HepG2 (cell line): ENCODE results near the gene FCGBP. TPM values are rescaled to one million over a fixed set of nuclear protein-coding genes. Genes with fewer than 3 reads are reported as not detected.

Experiments used
- ATAC-seq: fragments of 200-7000 bp; cut with Tn5 transposase; 3 replicates; pipeline ENCODE4 v1.9.1; 2020; ENCODE audit warnings: mild to moderate bottlenecking, moderate library complexity
- BruUV-seq: library from RNA; stranded (reverse); fragments of 400-500 nt; replicated peaks from 2 replicates; lab custom pipeline; 2021; lab: Mats Ljungman, UMichigan
- CTCF ChIA-PET: fragments of 300-600 bp; formaldehyde crosslinking; extraction: SDS; loops from one replicate; lab custom pipeline; 2021; ENCODE audit warnings: low total read pairs, inconsistent platforms, low intra/inter-chr PET ratio; lab: Yijun Ruan, JAX
- POLR2A ChIA-PET: fragments of 350-600 bp; sonication (Branson Sonifier 250); formaldehyde crosslinking; loops from one replicate; lab custom pipeline; 2020; ENCODE audit warnings: antibody characterized with exemption, inconsistent platforms; lab: Yijun Ruan, JAX
- DNase-seq: peaks from one replicate; pipeline ENCODE4 v3.0.0-alpha.2; 2015; ENCODE audit warnings: low spot score
- FAIRE-seq: peaks from 3 replicates; lab custom pipeline; 2011; peaks lifted over from hg19 to GRCh38; lab: Jason Lieb, UNC
- H2AFZ ChIP-seq: one replicate; pipeline ENCODE4 v1.6.1; 2011; ENCODE audit warnings: low read length, inconsistent platforms
- H3K27ac ChIP-seq: fragments of 300-600 bp; 3 replicates; pipeline ENCODE4 v1.8.0; 2011; ENCODE audit warnings: mixed run types, mild to moderate bottlenecking, mixed read lengths, low read length, inconsistent platforms; ENCODE audit not compliant: insufficient read depth; ENCODE audit errors: extremely low read length
- H3K27me3 ChIP-seq, 2 experiments: fragments of 200-600 bp in 1 of 2; 2 replicates in 1 of 2; 3 replicates in 1 of 2; pipeline versions ENCODE4 v1.6.0 to v1.8.0; 2011; ENCODE audit warnings: low read length in 2 of 2, mild to moderate bottlenecking in 2 of 2, moderate library complexity in 2 of 2, inconsistent platforms in 1 of 2; ENCODE audit not compliant: insufficient read depth in 2 of 2, control insufficient read depth in 1 of 2
- H3K36me3 ChIP-seq, 2 experiments: fragments of 200-600 bp in 1 of 2; replicated peaks in 1 of 2; 2 replicates in 1 of 2; 3 replicates in 1 of 2; pipeline versions ENCODE4 v1.5.1 to v1.8.0; 2011; ENCODE audit warnings: low read length in 2 of 2, inconsistent platforms in 1 of 2; ENCODE audit not compliant: insufficient read depth in 2 of 2, control insufficient read depth in 1 of 2
- H3K4me1 ChIP-seq: 2 replicates; pipeline ENCODE4 v1.5.1; 2012; ENCODE audit warnings: low read length, inconsistent platforms; ENCODE audit not compliant: insufficient read depth
- H3K4me2 ChIP-seq: 2 replicates; pipeline ENCODE4 v1.6.0; 2011; ENCODE audit warnings: low read depth, low read length, inconsistent platforms
- H3K4me3 ChIP-seq, 3 experiments: fragments of 200-600 bp in 1 of 3; sonication (generic), shearing (Covaris generic) in 1 of 3; replicated peaks in 1 of 3; 2 replicates each; pipeline ENCODE4 v1.5.1; 2011 to 2016; ENCODE audit warnings: low read length in 3 of 3, inconsistent platforms in 2 of 3, low read depth in 2 of 3, mild to moderate bottlenecking in 2 of 3, control low read depth in 1 of 3, mixed read lengths in 1 of 3; ENCODE audit not compliant: insufficient read depth in 1 of 3
- H3K79me2 ChIP-seq: one replicate; pipeline ENCODE4 v1.6.1; 2011; ENCODE audit warnings: low read length, inconsistent platforms; ENCODE audit not compliant: insufficient read depth
- H3K9ac ChIP-seq: 2 replicates; pipeline ENCODE4 v1.6.0; 2011; ENCODE audit warnings: mild to moderate bottlenecking, low read depth, low read length, inconsistent platforms; ENCODE audit not compliant: insufficient read depth
- H3K9me3 ChIP-seq: 2 replicates; pipeline ENCODE4 v1.5.1; 2012; ENCODE audit warnings: mild to moderate bottlenecking, low read length
- H4K20me1 ChIP-seq: 2 replicates; pipeline ENCODE4 v1.6.0; 2011; ENCODE audit warnings: inconsistent platforms, mild to moderate bottlenecking, low read length, moderate library complexity; ENCODE audit not compliant: insufficient read depth
- CCDC6 ChIP-seq: sonication (generic); formaldehyde crosslinking; IDR thresholded peaks from 2 replicates; pipeline ENCODE4 v1.8.1; 2022; ENCODE audit warnings: mild to moderate bottlenecking, missing genetic modification reagents, moderate library complexity
- EP300 ChIP-seq, 3 experiments: sonication (generic) in 1 of 3; formaldehyde crosslinking in 1 of 3; IDR thresholded peaks; 2 replicates each; pipeline versions ENCODE4 v1.5.1 to v1.6.1; 2011 to 2020; ENCODE audit warnings: low read depth in 2 of 3, low read length in 2 of 3, borderline replicate concordance in 1 of 3, improper control_type of control experiment in 1 of 3, mild to moderate bottlenecking in 1 of 3, missing genetic modification reagents in 1 of 3, moderate library complexity in 1 of 3
- KMT2B ChIP-seq: IDR thresholded peaks from 2 replicates; pipeline ENCODE4 v1.6.1; 2016; ENCODE audit warnings: missing genetic modification reagents, missing compliant biosample characterization
- NFYC ChIP-seq: IDR thresholded peaks from 2 replicates; pipeline ENCODE4 v1.6.1; 2016; ENCODE audit warnings: missing genetic modification reagents, missing compliant biosample characterization
- RBFOX2 ChIP-seq: fragments of 200-400 bp; formaldehyde crosslinking; IDR thresholded peaks from 2 replicates; pipeline ENCODE4 v1.6.1; 2017; ENCODE audit warnings: low read depth, mild to moderate bottlenecking, low read length
- SMARCC2 ChIP-seq: fragments of 450-650 bp; IDR thresholded peaks from 2 replicates; pipeline ENCODE4 v1.6.1; 2017; ENCODE audit warnings: antibody characterized with exemption, mild to moderate bottlenecking
- TBX2 ChIP-seq: sonication (generic); formaldehyde crosslinking; IDR thresholded peaks from 2 replicates; pipeline ENCODE4 v1.5.0; 2020; ENCODE audit warnings: missing genetic modification reagents, mild to moderate bottlenecking, borderline replicate concordance
- ZNF33B ChIP-seq: sonication (generic); formaldehyde crosslinking; IDR thresholded peaks from 2 replicates; pipeline ENCODE4 v1.5.1; 2020; ENCODE audit warnings: mild to moderate bottlenecking, missing genetic modification reagents
- ZNF430 ChIP-seq: sonication (generic); formaldehyde crosslinking; IDR thresholded peaks from 2 replicates; pipeline ENCODE4 v1.9.0; 2021; ENCODE audit warnings: mild to moderate bottlenecking, missing genetic modification reagents
- ZNF891 ChIP-seq: sonication (generic); formaldehyde crosslinking; IDR thresholded peaks from 2 replicates; pipeline ENCODE4 v1.5.0; 2020; ENCODE audit warnings: mild to moderate bottlenecking, missing genetic modification reagents
- WGBS: methylation state at CpG from one replicate; pipeline ENCODE4 v1.1.6; 2017; ENCODE audit warnings: low lambda C conversion rate; 5-methylcytosine and 5-hydroxymethylcytosine counted together
- in situ Hi-C: cut with HindIII; loops from 2 replicates; pipeline ENCODE4 v1.10.0; 2017; ENCODE audit warnings: low pct_unique_long_range_greater_than_20kb; ENCODE audit not compliant: extremely low pct_ligation_motif_present
- intact Hi-C: fragments of 100-400 bp; cut with micrococcal nuclease; formaldehyde crosslinking; loops from one replicate; pipeline ENCODE4 v1.10.0; 2022; ENCODE audit not compliant: unreplicated experiment
- polyA plus RNA-seq, 8 experiments: library from polyadenylated mRNA; depleted of rRNA in 3 of 8; stranded (reverse) in 7 of 8; unstranded in 1 of 8; fragments of >200 nt; fragmentation: Illumina TruSeq in 4 of 8; extraction: Trizol in 4 of 8; gene quantifications; 2 replicates each; pipeline versions ENCODE4 v1.2.1 to v1.2.3, GENCODE V29; 2011 to 2016; ENCODE audit warnings: low read depth in 4 of 8, missing spikeins in 1 of 8, mixed read lengths in 1 of 8; ENCODE audit not compliant: insufficient read depth in 1 of 8
- total RNA-seq, 5 experiments: library from RNA; depleted of rRNA; stranded (reverse); fragments of >200 nt; fragmentation: Illumina TruSeq; extraction: Trizol; gene quantifications; 2 replicates each; pipeline ENCODE4 v1.2.3, GENCODE V29; 2016; ENCODE audit warnings: low read depth in 1 of 5
- TF ChIP-seq, protein P1 (sequence below): sonication (generic); formaldehyde crosslinking; IDR thresholded peaks from 2 replicates; pipeline ENCODE4 v1.4.0; 2020; ENCODE audit warnings: missing genetic modification reagents
- TF ChIP-seq, protein P2 (sequence below): sonication (generic); formaldehyde crosslinking; IDR thresholded peaks from 2 replicates; pipeline ENCODE4 v1.5.0; 2020; ENCODE audit warnings: missing genetic modification reagents
- TF ChIP-seq, protein P3 (sequence below): sonication (generic); formaldehyde crosslinking; IDR thresholded peaks from 2 replicates; pipeline ENCODE4 v1.5.0; 2020; ENCODE audit warnings: mild to moderate bottlenecking, missing genetic modification reagents, borderline replicate concordance

The FCGBP gene
- total and polyA plus RNA-seq, 2 of the 13 experiments (the other 11 are each of a cell fraction or from before 2014, with no cell fraction given) = 1.3 to 7.0 TPM

DNA sequence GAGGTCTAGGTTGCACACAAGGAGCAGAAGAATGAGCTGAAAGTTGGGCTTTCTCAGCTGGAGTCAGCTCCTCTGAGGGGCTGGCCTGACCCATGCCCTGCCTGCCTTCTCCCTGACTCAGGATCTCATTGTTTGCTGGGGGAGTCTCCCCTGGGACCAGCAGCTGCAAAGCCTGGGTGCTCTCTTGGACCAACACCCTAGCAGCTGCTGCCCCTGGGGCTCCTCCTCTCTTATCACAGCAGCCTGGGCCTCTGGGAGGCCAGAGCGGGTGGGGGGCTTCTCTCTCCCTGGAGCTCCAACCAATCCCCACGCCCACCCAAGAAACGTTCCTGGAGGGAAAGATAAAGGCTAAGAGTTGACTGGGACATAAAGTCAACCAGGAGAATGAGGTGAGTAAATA lies 1.6 kb upstream of the FCGBP start:
- Histone ChIP-seq H3K79me2 (no peaks in the 10 kb centered on the region), H3K9me3 (no peaks in the 10 kb centered on the region), H3K27ac (no peak overlapping the region), H3K36me3 (no peaks in the 10 kb centered on the region), H2AFZ (no peak overlapping the region), H3K4me1 (peaks cover 28% of the 10 kb centered on the region), H3K9ac (no peak overlapping the region), H3K4me3 (no peak overlapping the region), H4K20me1 (no peaks in the 10 kb centered on the region), H3K4me2 (0 out of 2 replicates have a peak overlapping the region, but pooled peaks have one; percentile 12), H3K27me3 (peaks cover 0 to 13% of the 10 kb centered on the region in 2 experiments; a peak in 1 of 5 replicates)
- POLR2A ChIA-PET = no interaction called here
- BruUV-seq = no TSS peak
- in situ Hi-C loops (no loop called here), intact Hi-C loops (no loop called here)
- TF ChIP-seq RBFOX2 = no peak
- TF ChIP-seq TBX2 (CRISPR knock-in tag) = 0 out of 2 replicates have a peak, but pooled peaks have one; percentile 11
- no peak for TF ChIP-seq ZNF430
- DNase-seq = no peak
- FAIRE-seq = no peak
- 2% methylated on average over 3 of the region's 3 CpGs for WGBS
- CTCF ChIA-PET = no interaction called here
- ATAC-seq = peak; percentile 61

- Histone ChIP-seq H3K36me3 (no peaks in the 10 kb centered on the region), H3K4me1 (peaks cover 28% of the 10 kb centered on the region), H3K4me3 (no peak overlapping the region), H3K27ac (no peak overlapping the region), H3K27me3 (peaks cover 0 to 13% of the 10 kb centered on the region in 2 experiments; a peak in 1 of 5 replicates), H3K9me3 (no peaks in the 10 kb centered on the region), H3K4me2 (no peak overlapping the region), H3K9ac (no peak overlapping the region), H4K20me1 (no peaks in the 10 kb centered on the region), H2AFZ (no peak overlapping the region), H3K79me2 (no peaks in the 10 kb centered on the region)
- no peak for DNase-seq
- no TSS peak for BruUV-seq
- CTCF ChIA-PET = no interaction called here
- ATAC-seq = peak; percentile 72
- in situ Hi-C loops = no loop called here
- no peak for FAIRE-seq
- POLR2A ChIA-PET = no interaction called here
- intact Hi-C loops = no loop called here
- 68% methylated on average over 4 of the region's 5 CpGs for WGBS
- TF ChIP-seq KMT2B (CRISPR knock-in tag) = no peak
- no peak for TF ChIP-seq ZNF891 (CRISPR knock-in tag)
- no peak for TF ChIP-seq EP300 (IDR thresholded peaks at IDR 0.05; ENCODE audit: low read depth in 2 of 2, low read length in 2 of 2)
- TF ChIP-seq EP300 (CRISPR knock-in tag; IDR thresholded peaks at IDR 0.05; ENCODE audit: borderline replicate concordance) = no peak
- no peak for TF ChIP-seq CCDC6 (CRISPR knock-in tag)
- TF ChIP-seq, protein P1, sequence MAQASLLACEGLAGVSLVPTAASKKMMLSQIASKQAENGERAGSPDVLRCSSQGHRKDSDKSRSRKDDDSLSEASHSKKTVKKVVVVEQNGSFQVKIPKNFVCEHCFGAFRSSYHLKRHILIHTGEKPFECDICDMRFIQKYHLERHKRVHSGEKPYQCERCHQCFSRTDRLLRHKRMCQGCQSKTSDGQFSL (CRISPR knock-in tag) = no peak
- TF ChIP-seq, protein P2, sequence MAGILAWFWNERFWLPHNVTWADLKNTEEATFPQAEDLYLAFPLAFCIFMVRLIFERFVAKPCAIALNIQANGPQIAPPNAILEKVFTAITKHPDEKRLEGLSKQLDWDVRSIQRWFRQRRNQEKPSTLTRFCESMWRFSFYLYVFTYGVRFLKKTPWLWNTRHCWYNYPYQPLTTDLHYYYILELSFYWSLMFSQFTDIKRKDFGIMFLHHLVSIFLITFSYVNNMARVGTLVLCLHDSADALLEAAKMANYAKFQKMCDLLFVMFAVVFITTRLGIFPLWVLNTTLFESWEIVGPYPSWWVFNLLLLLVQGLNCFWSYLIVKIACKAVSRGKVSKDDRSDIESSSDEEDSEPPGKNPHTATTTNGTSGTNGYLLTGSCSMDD (CRISPR knock-in tag) = no peak
- no peak for TF ChIP-seq SMARCC2
- TF ChIP-seq, protein P3, sequence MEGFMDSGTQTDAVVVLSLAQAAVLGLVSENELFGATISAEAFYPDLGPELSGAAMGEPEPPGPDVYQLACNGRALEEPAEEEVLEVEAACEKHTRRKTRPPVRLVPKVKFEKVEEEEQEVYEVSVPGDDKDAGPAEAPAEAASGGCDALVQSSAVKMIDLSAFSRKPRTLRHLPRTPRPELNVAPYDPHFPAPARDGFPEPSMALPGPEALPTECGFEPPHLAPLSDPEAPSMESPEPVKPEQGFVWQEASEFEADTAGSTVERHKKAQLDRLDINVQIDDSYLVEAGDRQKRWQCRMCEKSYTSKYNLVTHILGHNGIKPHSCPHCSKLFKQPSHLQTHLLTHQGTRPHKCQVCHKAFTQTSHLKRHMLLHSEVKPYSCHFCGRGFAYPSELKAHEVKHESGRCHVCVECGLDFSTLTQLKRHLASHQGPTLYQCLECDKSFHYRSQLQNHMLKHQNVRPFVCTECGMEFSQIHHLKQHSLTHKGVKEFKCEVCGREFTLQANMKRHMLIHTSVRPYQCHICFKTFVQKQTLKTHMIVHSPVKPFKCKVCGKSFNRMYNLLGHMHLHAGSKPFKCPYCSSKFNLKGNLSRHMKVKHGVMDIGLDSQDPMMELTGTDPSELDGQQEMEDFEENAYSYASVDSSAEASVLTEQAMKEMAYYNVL (CRISPR knock-in tag) = no peak
- no peak for TF ChIP-seq NFYC (CRISPR knock-in tag)
- no peak for TF ChIP-seq ZNF33B
- TF ChIP-seq, all 625 proteins: peak for 0
Observed at GRCh38 chr19:39935364-39935661, 879 bp upstream of the FCGBP start.
